Measurements from ENCODE around the gene ENOX1.

GRCh38 chr13:43167731-43168130, 619.0 kb downstream of the ENOX1 start:
- TF ChIP-seq SIN3A (IDR thresholded peaks at IDR 0.05; ENCODE audit: borderline replicate concordance, insufficient read depth, low read length) (no peak), REST (IDR thresholded peaks at IDR 0.05; ENCODE audit: insufficient read depth in 1 of 2, low read depth in 2 of 2, low read length in 2 of 2) (no peak), TAF1 (IDR thresholded peaks at IDR 0.05; ENCODE audit: borderline replicate concordance, insufficient read depth, low read length) (no peak), POLR2AphosphoS5 (IDR thresholded peaks at IDR 0.05; ENCODE audit: low read depth, low read length) (no peak)

Measured in PFSK-1 (cell line).